ENCODE data around the gene PSG1. TPM values are rescaled to one million over a fixed set of nuclear protein-coding genes. Genes with fewer than 3 reads are reported as not detected.
"Not testable (repeated sequence)": the region's sequence is repeated elsewhere in the genome, so short reads cannot be mapped to it uniquely, and the experiment has no call there.

Gene PSG1
- polyA plus RNA-seq, 1 experiment: 2.1 TPM

GRCh38 chr19:42875881-42876280 is 3.6 kb downstream of the PSG1 start:
- H3K9me3 ChIP-seq (ENCODE audit: control insufficient read depth, insufficient read depth, low read length); DNase-seq (ENCODE audit: low read depth, low spot score); H3K4me3 ChIP-seq (ENCODE audit: low read depth, low read length); H3K27me3 ChIP-seq (ENCODE audit: control insufficient read depth, insufficient read depth, low read length): not testable (repeated sequence)
- CTCF ChIA-PET: interaction anchor here (1.6 kb wide), 1 partner anchor 9 kb away, joined by 7 read pairs; no protein-coding TSS in a partner anchor
- H3K27ac ChIP-seq (ENCODE audit: low read depth, low read length): peak overlapping the region; percentile 96
- POLR2A ChIA-PET: interaction anchor here (0.6 kb wide), 1 partner anchor 53 kb away, joined by 8 read pairs; no protein-coding TSS in a partner anchor

GRCh38 chr19:42874901-42875813 is 4.4 kb downstream of the PSG1 start:
- DNase-seq (ENCODE audit: low read depth, low spot score): peak; percentile 67
- CTCF ChIA-PET: interaction anchor here (0.5 to 1.5 kb wide), 2 partner anchors 10 to 25 kb away, joined by 3 to 7 read pairs; no protein-coding TSS in a partner anchor
- peak overlapping the region; percentile 96 for H3K27ac ChIP-seq (ENCODE audit: low read depth, low read length)
- H3K27me3 ChIP-seq (ENCODE audit: control insufficient read depth, insufficient read depth, low read length); H3K9me3 ChIP-seq (ENCODE audit: control insufficient read depth, insufficient read depth, low read length); H3K4me3 ChIP-seq (ENCODE audit: low read depth, low read length); POLR2A ChIA-PET: not testable (repeated sequence)

GRCh38 chr19:42874136-42874535 is 5.4 kb downstream of the PSG1 start:
- DNase-seq (ENCODE audit: low read depth, low spot score); POLR2A ChIA-PET; H3K4me3 ChIP-seq (ENCODE audit: low read depth, low read length); H3K9me3 ChIP-seq (ENCODE audit: control insufficient read depth, insufficient read depth, low read length); H3K27me3 ChIP-seq (ENCODE audit: control insufficient read depth, insufficient read depth, low read length): not testable (repeated sequence)
- peak overlapping the region; percentile 96 for H3K27ac ChIP-seq (ENCODE audit: low read depth, low read length)
- CTCF ChIA-PET: interaction anchor here (0.5 to 1.5 kb wide), 2 partner anchors 11 to 24 kb away, joined by 3 to 7 read pairs; no protein-coding TSS in a partner anchor

GRCh38 chr19:42872608-42873007 is 6.9 kb downstream of the PSG1 start:
- H3K9me3 ChIP-seq (ENCODE audit: control insufficient read depth, insufficient read depth, low read length): no peaks in the 10 kb centered on the region
- ChIA-PET CTCF (no interaction called here), POLR2A (no interaction called here)
- H3K27ac ChIP-seq (ENCODE audit: low read depth, low read length): no peak overlapping the region
- no peak for TF ChIP-seq CTCF (IDR thresholded peaks at IDR 0.05; ENCODE audit: low read depth, low read length)
- no peaks in the 10 kb centered on the region for H3K27me3 ChIP-seq (ENCODE audit: control insufficient read depth, insufficient read depth, low read length)
- no peak for DNase-seq (ENCODE audit: low read depth, low spot score)
- H3K4me3 ChIP-seq (ENCODE audit: low read depth, low read length): no peak overlapping the region

- Histone ChIP-seq H3K27me3 (ENCODE audit: control insufficient read depth, insufficient read depth, low read length) (no peaks in the 10 kb centered on the region), H3K9me3 (ENCODE audit: control insufficient read depth, insufficient read depth, low read length) (peaks cover 14% of the 10 kb centered on the region), H3K27ac (ENCODE audit: low read depth, low read length) (no peak overlapping the region), H3K4me3 (ENCODE audit: low read depth, low read length) (no peak overlapping the region)
- CTCF ChIA-PET: no interaction called here
- no peak for DNase-seq (ENCODE audit: low read depth, low spot score)
- TF ChIP-seq CTCF (IDR thresholded peaks at IDR 0.05; ENCODE audit: low read depth, low read length): no peak
- POLR2A ChIA-PET: no interaction called here
Observed at GRCh38 chr19:42857544-42857867, 22.0 kb downstream of the PSG1 start.

- CTCF ChIA-PET; H3K27ac ChIP-seq (ENCODE audit: low read depth, low read length); H3K4me3 ChIP-seq (ENCODE audit: low read depth, low read length); POLR2A ChIA-PET; H3K27me3 ChIP-seq (ENCODE audit: control insufficient read depth, insufficient read depth, low read length); DNase-seq (ENCODE audit: low read depth, low spot score): not testable (repeated sequence)
- peak; percentile 36; the same call in 1 of the 2 replicates for TF ChIP-seq CTCF (IDR thresholded peaks at IDR 0.05; ENCODE audit: low read depth, low read length)
- peaks cover 14% of the 10 kb centered on the region for H3K9me3 ChIP-seq (ENCODE audit: control insufficient read depth, insufficient read depth, low read length)
Observed at GRCh38 chr19:42856866-42857543, 22.5 kb downstream of the PSG1 start.

GRCh38 chr19:42854745-42855144 is 24.8 kb downstream of the PSG1 start:
- H3K27me3 ChIP-seq (ENCODE audit: control insufficient read depth, insufficient read depth, low read length); H3K27ac ChIP-seq (ENCODE audit: low read depth, low read length); CTCF ChIA-PET; POLR2A ChIA-PET; H3K4me3 ChIP-seq (ENCODE audit: low read depth, low read length); DNase-seq (ENCODE audit: low read depth, low spot score): not testable (repeated sequence)
- H3K9me3 ChIP-seq (ENCODE audit: control insufficient read depth, insufficient read depth, low read length): peaks cover 14% of the 10 kb centered on the region

GRCh38 chr19:42853231-42853630 is 26.3 kb downstream of the PSG1 start:
- peaks cover 14% of the 10 kb centered on the region for H3K9me3 ChIP-seq (ENCODE audit: control insufficient read depth, insufficient read depth, low read length)
- CTCF ChIA-PET; H3K27me3 ChIP-seq (ENCODE audit: control insufficient read depth, insufficient read depth, low read length); DNase-seq (ENCODE audit: low read depth, low spot score); POLR2A ChIA-PET; H3K4me3 ChIP-seq (ENCODE audit: low read depth, low read length): not testable (repeated sequence)
- H3K27ac ChIP-seq (ENCODE audit: low read depth, low read length): peak overlapping the region; percentile 90

- H3K4me3 ChIP-seq (ENCODE audit: low read depth, low read length); H3K27me3 ChIP-seq (ENCODE audit: control insufficient read depth, insufficient read depth, low read length); CTCF ChIA-PET; POLR2A ChIA-PET; DNase-seq (ENCODE audit: low read depth, low spot score): not testable (repeated sequence)
- Histone ChIP-seq H3K27ac (ENCODE audit: low read depth, low read length) (peak overlapping the region; percentile 90), H3K9me3 (ENCODE audit: control insufficient read depth, insufficient read depth, low read length) (peaks cover 14% of the 10 kb centered on the region)
Observed at GRCh38 chr19:42852821-42853220, 26.7 kb downstream of the PSG1 start.
